ENCODE data around the gene SGPP1. TPM values are rescaled to one million over a fixed set of nuclear protein-coding genes. Genes with fewer than 3 reads are reported as not detected.

The SGPP1 gene
- total RNA-seq, 3 donors from 2014 or later: 12.5 to 18.4 (median 17.0) TPM

DNA sequence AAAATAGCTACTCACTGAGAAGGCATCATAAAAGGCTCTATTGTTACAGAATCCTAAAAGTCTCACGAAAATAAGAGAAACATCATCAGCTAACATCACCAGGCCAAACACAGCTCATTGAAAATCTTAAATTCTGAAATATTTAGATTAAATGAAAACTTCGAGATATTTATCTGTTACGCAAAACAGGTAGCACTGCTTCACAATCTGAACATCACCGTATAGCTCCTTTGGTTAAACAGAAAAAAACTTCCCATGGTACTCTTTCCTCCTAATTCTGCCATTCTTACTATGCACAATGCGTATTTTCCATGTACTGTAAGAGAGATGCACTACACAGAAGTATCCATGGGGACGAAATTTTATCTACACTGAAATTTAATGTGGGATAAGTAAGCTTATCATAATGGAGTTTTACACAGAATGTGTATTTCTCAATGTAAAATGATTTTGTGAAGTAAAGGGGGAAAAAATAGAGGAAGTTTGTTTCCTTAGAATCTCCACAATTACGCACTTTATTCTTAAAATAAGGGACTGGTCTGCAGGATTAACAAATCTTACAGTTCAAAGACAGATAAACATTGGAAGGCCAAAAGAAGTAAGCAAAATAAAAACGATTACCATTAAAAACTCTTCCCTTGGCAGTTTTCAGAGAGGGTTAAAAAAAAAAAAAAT lies 1.9 kb downstream of the SGPP1 start:
- TF ChIP-seq, protein P1, sequence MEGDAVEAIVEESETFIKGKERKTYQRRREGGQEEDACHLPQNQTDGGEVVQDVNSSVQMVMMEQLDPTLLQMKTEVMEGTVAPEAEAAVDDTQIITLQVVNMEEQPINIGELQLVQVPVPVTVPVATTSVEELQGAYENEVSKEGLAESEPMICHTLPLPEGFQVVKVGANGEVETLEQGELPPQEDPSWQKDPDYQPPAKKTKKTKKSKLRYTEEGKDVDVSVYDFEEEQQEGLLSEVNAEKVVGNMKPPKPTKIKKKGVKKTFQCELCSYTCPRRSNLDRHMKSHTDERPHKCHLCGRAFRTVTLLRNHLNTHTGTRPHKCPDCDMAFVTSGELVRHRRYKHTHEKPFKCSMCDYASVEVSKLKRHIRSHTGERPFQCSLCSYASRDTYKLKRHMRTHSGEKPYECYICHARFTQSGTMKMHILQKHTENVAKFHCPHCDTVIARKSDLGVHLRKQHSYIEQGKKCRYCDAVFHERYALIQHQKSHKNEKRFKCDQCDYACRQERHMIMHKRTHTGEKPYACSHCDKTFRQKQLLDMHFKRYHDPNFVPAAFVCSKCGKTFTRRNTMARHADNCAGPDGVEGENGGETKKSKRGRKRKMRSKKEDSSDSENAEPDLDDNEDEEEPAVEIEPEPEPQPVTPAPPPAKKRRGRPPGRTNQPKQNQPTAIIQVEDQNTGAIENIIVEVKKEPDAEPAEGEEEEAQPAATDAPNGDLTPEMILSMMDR (IDR thresholded peaks at IDR 0.05): no peak
- Histone ChIP-seq H3K9me3 (no peaks in the 10 kb centered on the region), H3K4me3 (no peak overlapping the region), H3K4me1 (ENCODE audit: low read depth) (peaks cover 20% of the 10 kb centered on the region), H3K36me3 (ENCODE audit: low read depth) (no peaks in the 10 kb centered on the region)
- DNase-seq (no peak), ATAC-seq (no peak)
- intact Hi-C loops (cut with DNase I, micrococcal nuclease): no loop called here

DNA sequence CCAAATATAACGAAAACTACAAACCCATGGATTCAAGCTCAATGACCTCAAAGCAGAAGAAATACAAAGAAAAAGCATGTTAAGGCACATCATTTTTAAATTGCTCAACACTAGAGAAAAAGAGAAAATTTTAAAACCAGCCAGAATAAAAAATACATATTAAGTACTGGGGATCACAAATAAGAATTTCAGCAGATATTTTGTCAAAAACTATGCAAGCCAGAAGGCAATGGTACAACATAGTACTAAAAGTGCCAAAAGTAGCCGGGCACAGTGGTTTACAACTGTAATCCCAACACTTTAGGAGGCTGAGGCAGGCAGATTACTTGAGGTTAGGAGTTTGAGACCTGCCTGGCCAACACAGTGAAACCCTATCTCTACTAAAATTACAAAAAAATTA lies 10.2 kb downstream of the SGPP1 start:
- Histone ChIP-seq H3K9me3 (peaks cover 21% of the 10 kb centered on the region), H3K4me1 (ENCODE audit: low read depth) (no peaks in the 10 kb centered on the region), H3K36me3 (ENCODE audit: low read depth) (no peaks in the 10 kb centered on the region), H3K4me3 (no peak overlapping the region)
- intact Hi-C loops (cut with DNase I, micrococcal nuclease): no loop called here
- ATAC-seq (no peak), DNase-seq (no peak)
- TF ChIP-seq, protein P1 (IDR thresholded peaks at IDR 0.05): no peak

DNA sequence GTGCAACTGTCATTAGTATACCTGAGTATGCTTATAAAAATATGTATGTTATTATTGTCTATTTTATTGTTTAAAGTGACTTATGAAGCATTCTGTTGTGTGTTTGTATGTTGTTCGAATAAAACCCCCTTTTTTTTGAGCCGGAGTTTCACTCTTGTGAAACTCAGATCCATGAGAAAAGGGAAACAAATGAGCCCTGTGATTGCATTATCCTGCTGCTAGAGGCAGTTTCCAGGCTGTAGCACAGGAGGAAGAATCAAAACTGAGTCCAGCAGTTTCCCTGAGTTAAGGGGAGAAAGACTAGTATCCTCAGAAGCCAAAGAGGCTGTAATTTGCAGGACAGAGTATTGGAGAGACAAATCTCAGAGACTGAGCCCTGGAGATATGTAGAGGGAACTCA lies 12.5 kb downstream of the SGPP1 start:
- intact Hi-C loops (cut with DNase I, micrococcal nuclease): no loop called here
- H3K9me3 ChIP-seq: peaks cover 21% of the 10 kb centered on the region
- H3K36me3 ChIP-seq (ENCODE audit: low read depth): no peaks in the 10 kb centered on the region
- ATAC-seq (no peak), DNase-seq (no peak)
- no peaks in the 10 kb centered on the region for H3K4me1 ChIP-seq (ENCODE audit: low read depth)
- no peak overlapping the region for H3K4me3 ChIP-seq
- TF ChIP-seq, protein P1 (IDR thresholded peaks at IDR 0.05): no peak

DNA sequence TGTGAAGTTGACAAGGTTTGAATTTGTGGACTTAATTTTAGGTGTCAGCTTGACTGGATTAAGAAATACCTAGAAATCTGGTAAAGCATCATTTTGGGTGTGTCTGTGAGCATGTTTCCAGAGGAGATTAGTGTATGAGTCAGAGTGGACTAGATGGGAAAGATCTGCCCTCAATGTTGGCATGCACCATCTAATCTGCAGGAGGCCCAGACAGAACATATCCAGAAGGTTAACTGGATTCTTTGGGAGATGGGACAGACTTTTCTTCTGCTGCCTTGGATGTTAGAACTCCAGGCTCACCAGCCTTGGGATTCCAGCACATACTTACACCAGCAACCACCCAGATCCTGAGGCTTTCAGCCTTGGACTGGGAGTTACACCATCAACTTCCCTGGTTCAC lies 14.1 kb downstream of the SGPP1 start:
- no peaks in the 10 kb centered on the region for H3K4me1 ChIP-seq (ENCODE audit: low read depth)
- intact Hi-C loops (cut with DNase I, micrococcal nuclease): no loop called here
- peaks cover 21% of the 10 kb centered on the region for H3K9me3 ChIP-seq
- peak; percentile 64 for ATAC-seq
- no peak overlapping the region for H3K4me3 ChIP-seq
- H3K36me3 ChIP-seq (ENCODE audit: low read depth): no peaks in the 10 kb centered on the region
- TF ChIP-seq, protein P1 (IDR thresholded peaks at IDR 0.05): no peak
- DNase-seq: no peak

DNA sequence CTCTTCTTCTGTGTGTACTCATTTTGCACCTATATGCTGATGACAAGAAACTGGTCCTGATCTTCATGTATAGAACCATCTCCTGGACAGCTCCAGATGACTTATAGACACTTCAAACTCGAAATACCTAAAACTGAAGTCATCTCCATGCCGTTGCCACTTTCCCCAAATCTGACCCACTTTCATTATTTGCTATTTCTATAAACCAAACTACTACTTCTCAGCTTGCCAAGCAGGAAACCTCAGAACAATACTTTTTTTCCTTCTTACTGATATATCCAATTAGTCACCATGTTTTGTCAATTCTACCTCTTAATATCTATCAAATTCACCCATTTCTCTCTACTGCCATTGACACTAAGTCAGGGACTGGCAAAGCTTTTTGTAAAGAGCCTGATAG lies 14.8 kb downstream of the SGPP1 start:
- H3K36me3 ChIP-seq (ENCODE audit: low read depth): no peaks in the 10 kb centered on the region
- no peak for DNase-seq
- H3K9me3 ChIP-seq: peaks cover 17% of the 10 kb centered on the region
- H3K4me1 ChIP-seq (ENCODE audit: low read depth): no peaks in the 10 kb centered on the region
- no peak for ATAC-seq
- no peak overlapping the region for H3K4me3 ChIP-seq
- TF ChIP-seq, protein P1 (IDR thresholded peaks at IDR 0.05): no peak
- intact Hi-C loops (cut with DNase I, micrococcal nuclease): no loop called here

DNA sequence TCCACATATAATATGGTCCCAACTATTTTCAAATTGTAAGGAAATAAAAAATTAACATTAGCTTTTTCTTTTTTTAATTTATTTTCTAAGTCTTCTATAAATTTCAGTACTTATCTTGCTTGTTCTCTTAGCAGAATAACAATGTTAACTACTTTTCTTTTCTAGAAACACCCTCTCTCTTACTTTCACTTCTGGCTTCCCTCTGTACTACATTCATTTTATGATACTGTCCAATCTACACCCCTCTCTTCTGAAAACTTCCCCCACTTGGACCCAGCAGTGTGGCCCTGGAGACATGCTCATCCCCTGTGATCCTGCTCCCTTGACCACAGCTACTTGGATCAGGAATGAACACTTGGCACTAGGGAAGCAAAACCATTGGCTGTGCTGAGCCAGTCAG lies 15.7 kb downstream of the SGPP1 start:
- Histone ChIP-seq H3K4me3 (no peak overlapping the region), H3K4me1 (ENCODE audit: low read depth) (no peaks in the 10 kb centered on the region), H3K9me3 (peaks cover 8% of the 10 kb centered on the region), H3K36me3 (ENCODE audit: low read depth) (no peaks in the 10 kb centered on the region)
- intact Hi-C loops (cut with DNase I, micrococcal nuclease): no loop called here
- TF ChIP-seq, protein P1 (IDR thresholded peaks at IDR 0.05): no peak
- no peak for ATAC-seq
- no peak for DNase-seq
